Activated CD4-positive, alpha-beta T cell treated with anti-CD3 and anti-CD28 coated beads for 4 hours (primary cell): ENCODE data around the gene ZFP91.
"Not testable (repeated sequence)": the region's sequence is repeated elsewhere in the genome, so short reads cannot be mapped to it uniquely, and the experiment has no call there.

Source experiments
- DNase-seq, 2 donors: peaks; one replicate each; pipeline ENCODE4 v3.0.0-alpha.2; 2020

The ZFP91 gene, protein sequence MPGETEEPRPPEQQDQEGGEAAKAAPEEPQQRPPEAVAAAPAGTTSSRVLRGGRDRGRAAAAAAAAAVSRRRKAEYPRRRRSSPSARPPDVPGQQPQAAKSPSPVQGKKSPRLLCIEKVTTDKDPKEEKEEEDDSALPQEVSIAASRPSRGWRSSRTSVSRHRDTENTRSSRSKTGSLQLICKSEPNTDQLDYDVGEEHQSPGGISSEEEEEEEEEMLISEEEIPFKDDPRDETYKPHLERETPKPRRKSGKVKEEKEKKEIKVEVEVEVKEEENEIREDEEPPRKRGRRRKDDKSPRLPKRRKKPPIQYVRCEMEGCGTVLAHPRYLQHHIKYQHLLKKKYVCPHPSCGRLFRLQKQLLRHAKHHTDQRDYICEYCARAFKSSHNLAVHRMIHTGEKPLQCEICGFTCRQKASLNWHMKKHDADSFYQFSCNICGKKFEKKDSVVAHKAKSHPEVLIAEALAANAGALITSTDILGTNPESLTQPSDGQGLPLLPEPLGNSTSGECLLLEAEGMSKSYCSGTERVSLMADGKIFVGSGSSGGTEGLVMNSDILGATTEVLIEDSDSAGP

DNA sequence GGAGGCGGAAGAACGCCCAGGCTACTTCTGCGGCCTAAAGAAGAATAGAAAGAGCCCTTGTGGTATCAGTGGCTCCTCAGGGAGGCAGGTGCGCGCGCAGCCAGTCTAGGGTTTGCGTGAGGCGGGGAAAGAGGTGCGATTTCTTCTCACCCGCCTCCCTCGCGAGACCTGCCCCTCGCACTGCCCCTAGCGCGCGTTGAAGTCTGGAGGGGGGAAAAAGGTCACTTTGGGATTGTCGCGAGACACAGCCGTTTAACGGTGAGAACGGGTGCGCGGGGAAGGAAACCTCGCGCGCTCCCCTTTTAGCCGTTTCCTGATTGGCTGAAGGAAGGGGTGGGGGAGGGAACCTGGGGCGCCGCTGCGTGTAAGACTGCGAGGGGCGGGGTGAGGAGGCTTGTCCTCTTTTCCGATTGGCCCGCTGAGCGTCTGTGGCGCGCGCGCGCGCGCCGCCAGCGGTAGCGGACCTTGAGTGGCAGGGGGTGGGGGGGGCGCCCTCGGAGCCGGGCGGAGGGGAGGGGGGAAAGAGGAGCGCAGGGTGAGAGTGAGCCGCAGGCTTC is at the start of gene ZFP91:
TSS of gene ZFP91 (plus strand) at position 429 of the 557 bp plus-strand sequence. CDS start 219 bp downstream, outside the sequence.
- DNase-seq = peak; percentile 96 to 98

DNA sequence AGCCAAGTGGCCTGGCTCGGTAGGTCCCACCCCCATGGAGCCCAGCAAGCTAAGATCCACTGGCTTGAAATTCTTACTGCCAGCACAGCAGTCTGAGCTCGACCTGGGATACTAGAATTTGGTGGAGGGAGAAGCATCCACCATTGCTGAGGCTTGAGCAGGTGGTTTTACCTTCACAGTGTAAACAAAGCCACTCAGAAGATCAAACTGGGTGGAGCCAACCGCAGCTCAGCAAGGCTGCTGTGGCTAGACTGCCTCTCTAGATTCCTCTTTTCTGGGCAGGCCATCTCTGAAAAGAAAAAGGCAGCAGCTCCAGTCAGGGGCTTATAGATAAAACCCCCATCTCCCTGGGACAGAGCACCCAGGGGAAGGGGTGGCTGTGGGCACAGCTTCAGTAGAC is 48.6 kb upstream of the ZFP91 start:
- no peak for DNase-seq

DNA sequence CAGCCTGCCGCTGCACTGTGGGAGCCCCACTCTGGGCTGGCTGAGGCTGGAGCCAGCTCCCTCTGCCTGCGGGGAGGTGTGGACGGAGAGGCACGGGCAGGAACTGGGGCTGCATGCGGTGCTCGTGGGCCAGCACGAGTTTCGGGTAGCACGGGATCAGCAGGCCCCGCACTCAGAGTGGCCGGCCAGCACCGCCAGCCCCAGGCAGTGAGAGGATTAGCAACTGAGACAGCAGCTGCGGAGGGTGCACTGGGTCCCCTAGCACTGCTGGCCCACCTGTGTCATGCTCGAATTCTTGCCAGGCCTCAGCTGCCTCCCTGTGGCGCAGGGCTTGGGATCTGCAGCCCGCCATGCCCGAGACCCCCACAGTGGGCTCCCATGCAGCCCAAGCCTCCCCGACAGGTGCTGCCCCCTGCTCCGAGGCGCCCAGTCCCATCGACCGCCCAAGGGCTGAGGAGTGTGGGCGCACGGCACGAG is 47.0 kb upstream of the ZFP91 start:
- no peak for DNase-seq

DNA sequence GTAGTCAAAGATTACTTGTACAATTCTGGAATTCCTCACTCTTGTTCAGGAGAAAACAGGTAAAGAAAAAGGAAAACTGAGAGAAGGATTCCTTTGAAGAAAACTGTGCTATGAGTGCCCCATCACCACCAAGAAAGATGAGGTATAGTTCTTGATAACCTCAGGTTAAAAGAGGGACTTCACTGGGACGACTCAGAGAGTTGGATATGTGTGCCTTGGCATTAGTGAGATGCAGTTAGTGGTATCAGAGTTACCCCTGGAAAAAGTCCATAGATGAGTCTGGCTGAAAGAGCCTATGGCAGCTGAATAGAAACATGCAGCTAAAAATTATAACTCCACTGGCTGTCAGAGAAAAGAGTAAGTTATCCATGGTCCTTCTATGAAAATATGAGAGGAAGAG is 32.0 kb upstream of the ZFP91 start:
- no peak for DNase-seq

DNA sequence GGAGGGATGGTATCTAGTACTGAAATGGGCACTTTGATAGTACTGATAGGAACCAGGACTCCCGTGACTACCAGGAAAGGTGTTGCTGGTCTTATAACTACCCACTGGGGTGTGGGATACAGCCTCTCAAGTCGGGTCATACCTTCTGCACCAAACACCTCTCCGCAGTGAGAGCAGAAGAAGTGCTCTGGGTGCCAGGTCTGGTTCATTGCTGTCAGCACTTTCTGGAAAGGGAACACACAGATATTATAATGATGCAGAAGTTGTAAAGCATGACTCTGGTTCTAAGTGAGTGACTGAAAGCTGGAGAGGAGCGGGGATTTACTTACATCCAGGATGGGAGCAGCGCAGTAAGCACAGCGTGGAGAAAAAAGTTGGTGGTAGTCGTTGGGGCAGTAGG is 29.2 kb upstream of the ZFP91 start:
- DNase-seq = no peak

DNA sequence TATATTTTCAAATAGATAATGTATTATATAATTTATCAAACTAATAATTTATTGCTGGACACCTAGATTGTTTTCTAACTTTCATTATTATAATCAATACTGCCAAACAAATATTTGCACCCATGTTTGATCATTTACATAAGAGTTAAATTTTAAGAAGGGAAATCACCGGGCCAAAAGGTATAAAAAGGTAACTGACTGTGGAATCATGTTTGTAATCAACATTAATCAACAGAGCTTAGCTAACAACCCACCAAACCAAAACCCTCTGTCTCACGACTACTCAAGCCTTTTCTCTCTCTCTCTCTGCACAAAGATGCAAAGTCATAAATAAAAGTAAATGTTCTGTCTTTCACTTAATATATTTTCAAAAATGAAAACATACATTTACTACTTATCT is 18.0 kb upstream of the ZFP91 start:
- DNase-seq = no peak

DNA sequence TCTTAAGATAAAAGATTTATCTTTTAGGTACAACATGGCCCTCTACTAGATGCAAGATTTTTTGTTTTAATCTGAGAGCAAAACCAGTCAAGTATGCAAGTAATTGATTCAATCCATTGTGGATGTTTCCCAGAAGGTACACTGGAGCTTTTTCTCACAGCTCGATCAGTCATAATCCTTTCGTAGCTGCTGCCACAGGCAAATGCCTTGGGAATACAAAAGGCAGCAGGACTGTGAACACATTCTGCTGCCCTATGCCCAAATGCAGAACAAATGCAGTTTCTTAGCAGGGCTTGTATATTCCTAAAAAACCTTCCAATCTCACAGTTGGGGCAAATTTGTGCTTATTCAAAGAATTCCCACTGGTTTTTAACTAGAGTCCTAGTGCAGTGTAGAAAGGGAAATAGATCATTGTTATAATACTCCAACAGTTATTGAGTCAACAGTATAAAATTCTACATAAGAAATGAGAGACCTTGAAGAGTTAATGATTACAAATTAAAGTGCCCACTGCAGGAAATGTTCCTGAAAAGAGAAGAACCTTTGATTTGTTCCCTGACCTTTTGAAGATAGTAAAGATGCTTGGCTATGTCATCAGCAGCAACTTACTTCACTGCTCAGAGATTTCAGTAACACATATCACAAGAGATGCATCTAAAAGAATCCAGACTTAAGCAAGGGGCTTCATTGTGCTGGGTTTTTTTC is 17.3 kb upstream of the ZFP91 start:
- no peak for DNase-seq

DNA sequence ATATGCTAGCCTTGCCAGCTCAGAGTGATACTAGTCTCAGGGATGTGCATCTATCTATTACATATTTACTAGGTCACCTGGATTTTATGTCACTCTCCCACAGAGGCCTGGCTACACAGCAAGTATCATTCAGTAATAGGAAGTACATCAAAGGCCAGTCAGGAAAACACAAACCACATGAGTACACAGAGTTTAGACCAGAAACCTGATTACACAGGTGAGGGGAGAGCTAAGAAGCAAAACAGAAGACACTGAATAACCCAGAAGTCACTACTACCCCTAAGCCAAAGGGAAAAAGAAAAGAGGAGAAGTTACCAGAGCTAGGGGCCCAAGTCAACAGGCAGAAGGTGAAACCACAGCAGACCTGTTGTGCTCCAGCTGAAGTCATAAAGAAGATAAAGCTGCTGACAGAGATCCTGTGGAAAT is 16.5 kb upstream of the ZFP91 start:
- DNase-seq = no peak

DNA sequence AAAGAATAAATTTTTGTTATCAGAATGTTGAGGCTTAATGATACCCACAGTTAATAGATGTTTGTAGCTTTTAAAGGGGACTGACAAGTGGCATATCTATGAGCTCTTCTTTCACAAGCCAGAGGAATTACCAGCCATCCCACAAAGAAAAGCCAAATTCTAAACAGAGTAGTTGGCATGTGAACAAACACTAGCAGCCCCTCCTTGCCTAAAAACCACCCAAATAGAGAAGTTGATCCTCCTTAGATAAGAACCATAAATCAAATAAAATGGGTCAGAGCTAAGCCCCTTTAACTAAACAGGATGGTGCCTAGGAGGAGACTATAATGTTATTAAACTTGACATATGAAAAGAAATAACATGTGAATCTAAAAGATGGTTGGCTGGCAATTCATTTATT is 14.6 kb upstream of the ZFP91 start:
- DNase-seq = no peak

DNA sequence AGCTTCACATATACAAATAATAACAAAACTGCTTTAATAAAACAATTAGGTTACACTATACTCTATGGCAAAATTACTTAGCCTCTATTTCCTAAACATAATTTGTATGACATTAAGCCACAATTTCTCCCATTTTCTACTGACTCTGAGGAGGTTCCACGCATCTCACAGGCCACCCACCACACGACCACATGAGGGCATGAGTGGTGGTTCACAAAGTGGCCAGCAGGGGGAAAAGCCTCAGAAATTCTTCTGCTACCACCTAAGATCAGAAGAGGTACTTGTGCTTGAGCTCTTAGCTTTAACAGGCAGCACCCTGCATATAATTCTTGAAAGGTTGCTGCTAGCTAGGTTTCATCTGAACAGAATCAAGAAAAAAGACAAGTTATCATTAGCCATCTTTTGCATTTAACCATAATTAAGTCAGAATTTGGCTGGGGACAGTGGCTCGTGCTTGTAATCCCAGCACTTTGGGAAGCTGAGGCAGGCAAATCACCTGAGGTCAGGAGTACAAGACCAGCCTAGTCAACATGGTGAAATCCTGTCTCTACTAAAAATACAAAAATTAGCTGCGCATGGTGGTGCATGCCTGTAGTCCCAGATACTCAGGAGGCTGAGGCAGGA is 10.9 kb upstream of the ZFP91 start:
- DNase-seq = peak; percentile 68 to 79

DNA sequence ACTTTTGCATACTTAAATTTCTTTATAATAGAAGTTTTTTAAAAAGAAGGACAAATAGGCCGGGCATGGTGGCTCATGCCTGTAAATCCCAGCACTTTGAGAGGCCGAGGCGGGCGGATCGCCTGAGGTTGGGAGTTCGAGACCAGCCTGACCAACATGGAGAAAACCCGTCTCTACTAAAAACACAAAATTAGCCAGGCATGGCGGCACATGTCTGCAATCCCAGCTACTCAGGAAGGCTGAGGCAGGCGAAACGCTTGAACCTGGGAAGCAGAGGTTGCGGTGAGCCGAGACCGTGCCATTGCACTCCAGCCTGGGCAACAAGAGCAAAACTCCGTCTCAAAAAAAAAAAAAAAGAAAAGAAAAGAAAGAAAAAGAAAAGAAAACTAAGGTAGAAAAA is 6.0 kb upstream of the ZFP91 start:
- DNase-seq = not testable (repeated sequence)

DNA sequence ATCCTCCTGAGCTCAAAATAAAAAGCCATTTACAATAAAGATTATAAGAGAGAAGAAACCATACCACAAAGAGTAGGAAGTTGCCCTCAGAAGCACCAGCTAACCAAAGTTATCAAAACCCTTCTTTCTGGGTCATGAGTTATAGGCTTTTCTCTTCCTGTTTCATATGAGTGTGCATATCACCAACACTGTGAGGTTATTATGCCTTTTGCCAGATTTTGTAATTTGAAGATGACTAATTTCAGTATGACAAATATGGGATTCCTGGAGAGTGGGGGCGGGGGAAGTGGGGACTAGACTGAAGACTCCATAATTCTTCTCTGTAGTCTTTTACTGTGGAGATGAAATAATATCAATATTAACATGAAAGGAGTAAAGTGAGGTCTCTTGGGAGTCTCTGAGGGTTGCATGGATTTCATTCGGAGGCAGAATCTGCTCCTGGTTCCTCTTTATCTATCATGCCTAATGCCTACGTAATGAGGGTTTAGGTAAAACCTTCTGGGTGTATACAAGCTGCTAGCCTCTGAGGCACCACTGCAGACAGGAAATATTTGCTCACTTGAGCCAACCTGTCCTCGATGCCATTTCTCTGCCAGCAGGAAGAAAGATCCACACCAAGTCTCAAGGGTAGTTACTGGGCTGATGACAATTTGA is 5.3 kb upstream of the ZFP91 start:
- peak; percentile 73 to 77 for DNase-seq

DNA sequence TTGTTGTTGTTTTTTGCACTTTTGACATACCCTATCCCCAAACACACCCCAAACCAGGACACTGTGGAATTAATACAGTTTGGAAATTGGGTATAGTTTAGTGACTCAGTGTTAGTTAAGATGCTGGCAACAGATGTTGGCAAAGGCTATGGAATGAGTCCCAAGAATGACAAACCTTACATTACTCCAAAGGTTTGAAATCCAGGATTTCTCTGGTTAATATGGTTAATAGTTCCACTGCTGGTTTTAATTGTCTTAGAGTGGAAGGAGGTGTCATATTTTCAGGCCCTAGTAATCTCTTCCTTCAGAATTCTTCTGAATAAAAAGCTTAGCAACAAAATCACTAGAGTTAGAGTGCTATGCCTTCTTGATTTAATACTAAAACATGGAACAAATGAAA is 4.0 kb upstream of the ZFP91 start:
- DNase-seq = no peak

DNA sequence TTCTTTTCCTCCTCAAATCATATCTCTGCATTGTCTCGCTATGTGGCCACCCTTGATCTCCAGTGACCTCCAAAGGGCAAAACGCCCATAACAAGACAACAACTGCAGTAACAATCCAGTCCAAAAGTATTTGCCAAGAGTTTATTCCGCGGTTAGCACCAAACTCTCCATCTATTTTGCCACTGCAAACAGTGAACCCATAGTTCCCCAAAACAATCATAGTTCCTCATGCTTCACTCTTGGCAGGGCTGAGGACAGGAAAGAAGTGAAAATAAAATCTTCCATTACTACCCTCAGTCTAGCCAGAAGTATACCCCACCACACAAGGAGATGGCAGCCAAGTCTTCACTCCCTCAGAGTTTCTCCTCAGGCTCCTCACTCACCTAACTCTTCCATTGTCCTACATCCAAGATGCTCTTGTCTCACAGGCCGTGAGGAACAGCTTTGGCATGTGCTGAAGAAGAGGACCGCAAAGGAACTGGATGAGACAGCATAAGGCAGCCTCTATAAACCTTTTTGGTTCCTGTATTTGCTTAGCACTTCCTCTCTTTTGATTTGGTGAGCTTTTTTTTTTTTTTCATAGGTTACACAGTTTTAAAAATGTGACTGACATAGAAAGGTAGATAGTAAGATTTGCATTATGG is 3.4 kb upstream of the ZFP91 start, which contains the start of gene LPXN:
TSS of gene LPXN (minus strand) at position 480 of the 644 bp plus-strand sequence. CDS start at position 396, 84 bp downstream.
- peak; percentile 41 to 56 for DNase-seq

DNA sequence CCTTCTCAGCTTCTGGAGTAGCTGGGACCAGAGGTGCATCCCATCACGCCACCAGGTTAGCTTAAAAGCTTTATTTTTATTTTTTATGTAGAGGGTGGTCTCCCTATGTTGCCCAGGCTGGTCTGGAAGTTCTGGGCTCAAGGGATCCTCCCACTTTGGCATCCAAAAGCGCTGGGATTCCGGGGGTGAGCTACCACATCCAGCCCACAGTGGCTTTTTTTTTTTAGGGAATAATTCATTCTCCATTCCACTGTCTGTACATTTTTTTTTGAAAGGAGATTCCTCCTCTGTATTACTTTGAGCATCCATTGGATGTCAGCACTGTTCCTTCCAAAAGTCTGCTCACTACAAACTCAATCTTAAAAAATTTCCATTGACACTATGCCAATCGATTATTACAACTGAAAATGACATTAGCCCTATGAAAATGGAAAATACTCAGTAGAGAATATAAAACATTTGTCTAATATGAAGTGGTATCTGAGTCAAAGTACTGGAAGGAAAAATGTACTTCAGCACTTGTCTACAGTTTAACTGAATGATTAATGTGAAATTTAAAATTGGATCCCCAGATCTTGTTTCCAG is 1.9 kb upstream of the ZFP91 start:
- DNase-seq = no peak

DNA sequence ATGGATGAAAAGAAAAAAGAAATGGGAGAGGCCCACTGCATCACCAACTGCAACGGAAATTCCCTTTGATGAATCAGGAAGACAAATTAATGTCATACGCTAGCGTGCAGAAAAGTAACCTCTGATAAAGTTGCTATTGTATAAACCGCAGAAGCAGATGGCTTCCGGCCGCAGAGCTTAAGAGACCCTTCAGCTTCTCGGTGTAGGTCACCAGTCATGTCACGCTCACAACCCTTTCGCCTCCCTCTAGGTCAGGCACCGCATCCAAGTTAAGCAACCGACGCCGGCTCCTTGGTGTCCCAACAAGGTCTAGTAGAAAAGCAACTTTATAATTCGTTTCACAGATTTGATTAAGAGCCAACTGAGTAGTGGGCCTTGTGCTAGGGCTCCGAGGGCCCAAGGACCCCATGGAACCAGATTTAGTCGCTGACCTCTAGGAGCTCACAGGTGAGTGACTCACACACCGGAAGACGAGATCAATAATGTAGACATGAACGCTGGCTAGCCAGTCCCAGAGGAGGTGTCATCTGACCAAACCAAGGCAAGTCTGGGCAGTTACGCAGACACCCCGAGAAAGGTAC is 1.2 kb upstream of the ZFP91 start:
- peak; percentile 72 to 81 for DNase-seq

DNA sequence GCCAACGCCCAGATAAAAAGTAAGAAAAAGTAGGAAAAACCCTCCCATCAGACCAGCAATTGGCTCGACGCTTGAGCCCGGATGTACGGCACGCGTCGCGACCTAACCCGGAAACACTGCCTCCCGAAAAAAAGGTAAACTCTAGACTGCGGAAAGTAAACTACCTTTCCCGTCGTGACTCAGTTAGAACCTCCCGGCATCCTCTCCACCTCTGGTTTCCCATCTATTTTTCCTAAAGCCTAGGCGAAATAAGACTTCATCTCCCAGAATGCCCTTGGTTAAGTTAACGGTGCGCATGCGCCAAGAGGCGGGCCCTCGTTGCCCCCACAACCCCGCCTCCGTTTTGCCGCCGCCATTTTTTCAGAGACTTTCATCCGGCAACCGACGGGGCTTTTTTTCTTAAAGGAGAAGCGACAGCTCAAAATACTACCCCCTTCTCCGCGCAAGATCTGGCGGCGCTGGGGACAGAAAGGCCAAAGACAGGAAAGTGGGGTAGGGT is 678 bp upstream of the ZFP91 start:
- DNase-seq = peak; percentile 92 to 96

DNA sequence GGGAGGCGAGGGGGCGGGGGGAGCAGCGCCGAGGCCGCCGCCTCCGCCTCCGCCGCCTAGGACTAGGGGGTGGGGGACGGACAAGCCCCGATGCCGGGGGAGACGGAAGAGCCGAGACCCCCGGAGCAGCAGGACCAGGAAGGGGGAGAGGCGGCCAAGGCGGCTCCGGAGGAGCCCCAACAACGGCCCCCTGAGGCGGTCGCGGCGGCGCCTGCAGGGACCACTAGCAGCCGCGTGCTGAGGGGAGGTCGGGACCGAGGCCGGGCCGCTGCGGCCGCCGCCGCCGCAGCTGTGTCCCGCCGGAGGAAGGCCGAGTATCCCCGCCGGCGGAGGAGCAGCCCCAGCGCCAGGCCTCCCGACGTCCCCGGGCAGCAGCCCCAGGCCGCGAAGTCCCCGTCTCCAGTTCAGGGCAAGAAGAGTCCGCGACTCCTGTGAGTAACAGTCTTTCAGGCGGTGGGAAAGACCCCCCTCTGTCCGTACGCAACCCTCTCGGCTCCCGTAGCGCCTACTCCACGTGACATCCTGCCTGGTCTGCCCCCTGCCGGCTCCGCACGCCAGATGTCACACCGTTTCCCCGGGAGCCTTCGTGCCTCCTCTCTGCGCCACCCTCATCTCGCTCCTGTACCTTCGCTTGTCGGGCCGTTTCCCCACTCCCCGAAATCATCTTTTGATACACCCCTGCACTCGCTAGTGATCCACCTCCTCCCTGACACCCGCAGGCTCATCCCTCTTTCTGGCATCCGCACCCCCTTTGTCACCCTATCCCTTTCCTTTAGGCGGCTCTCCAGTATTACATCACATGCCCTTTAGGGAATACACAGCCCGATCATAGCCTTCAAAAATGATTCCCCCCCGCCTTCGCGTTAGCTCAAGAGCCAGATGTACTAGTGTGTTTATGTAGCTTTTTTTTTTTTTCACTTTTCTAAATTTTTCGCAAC is 598 bp downstream of the ZFP91 start:
- DNase-seq = peak; percentile 91 to 92

DNA sequence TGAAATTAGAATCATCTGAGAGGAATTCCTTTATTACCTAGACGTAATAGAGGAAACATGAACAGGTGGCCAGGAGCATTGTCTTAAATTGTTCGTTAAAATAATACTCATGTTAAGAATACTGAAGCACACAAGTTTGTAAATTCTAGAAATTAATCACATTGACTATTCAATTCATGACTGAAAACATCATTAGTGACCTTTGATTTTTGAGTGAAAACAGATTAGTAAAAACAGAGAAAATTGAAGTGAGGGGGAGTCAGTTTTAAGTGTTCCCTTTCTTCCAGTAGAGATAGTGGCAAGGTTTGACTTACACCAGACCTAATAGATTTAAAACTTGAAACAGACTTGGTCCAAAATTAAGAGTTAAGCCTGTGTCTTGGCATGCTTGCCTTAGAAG is 1.4 kb downstream of the ZFP91 start:
- DNase-seq = no peak

DNA sequence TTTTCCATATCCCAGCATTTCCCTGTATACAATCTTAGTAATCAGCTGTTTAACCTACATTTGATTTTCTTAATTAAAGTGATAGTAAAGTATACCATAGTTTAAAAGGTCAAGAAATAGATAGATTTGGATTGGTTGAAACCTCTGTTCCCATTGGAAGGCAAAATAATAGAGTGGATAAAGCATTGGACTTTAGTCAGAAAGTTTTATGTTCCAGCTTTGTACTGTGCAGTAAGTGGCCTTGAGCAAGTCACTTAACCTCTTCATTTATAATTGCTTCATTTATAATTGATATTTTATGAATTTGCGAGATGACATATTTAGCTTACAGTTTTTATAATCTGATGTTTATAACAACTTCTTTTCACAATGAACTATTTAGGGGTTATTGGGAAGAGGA is 3.6 kb downstream of the ZFP91 start:
- no peak for DNase-seq
